ENCODE measurements around the gene AIG1.
"Not testable (repeated sequence)": the region's sequence is repeated elsewhere in the genome, so short reads cannot be mapped to it uniquely, and the experiment has no call there.

Gene AIG1

DNA sequence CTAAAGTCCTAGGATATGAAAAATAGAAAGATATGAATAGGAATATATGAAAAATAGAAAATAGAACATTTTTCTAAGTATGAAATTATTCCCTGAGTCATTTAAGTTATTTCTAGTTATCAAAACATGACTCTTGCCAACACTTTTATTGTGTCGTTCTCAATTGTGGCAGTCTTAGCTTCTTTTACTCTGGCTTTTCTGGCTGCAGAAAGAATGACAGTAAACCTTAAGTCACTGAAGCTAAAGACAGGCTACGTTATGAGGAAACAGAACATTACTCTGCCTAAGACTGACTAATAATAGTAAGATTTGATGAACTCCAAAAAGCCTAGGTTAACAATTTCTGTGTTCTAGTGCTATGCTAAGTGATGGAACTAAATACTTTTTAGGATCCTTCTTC is 74.6 kb downstream of the AIG1 start:
- DNase-seq: no peak

DNA sequence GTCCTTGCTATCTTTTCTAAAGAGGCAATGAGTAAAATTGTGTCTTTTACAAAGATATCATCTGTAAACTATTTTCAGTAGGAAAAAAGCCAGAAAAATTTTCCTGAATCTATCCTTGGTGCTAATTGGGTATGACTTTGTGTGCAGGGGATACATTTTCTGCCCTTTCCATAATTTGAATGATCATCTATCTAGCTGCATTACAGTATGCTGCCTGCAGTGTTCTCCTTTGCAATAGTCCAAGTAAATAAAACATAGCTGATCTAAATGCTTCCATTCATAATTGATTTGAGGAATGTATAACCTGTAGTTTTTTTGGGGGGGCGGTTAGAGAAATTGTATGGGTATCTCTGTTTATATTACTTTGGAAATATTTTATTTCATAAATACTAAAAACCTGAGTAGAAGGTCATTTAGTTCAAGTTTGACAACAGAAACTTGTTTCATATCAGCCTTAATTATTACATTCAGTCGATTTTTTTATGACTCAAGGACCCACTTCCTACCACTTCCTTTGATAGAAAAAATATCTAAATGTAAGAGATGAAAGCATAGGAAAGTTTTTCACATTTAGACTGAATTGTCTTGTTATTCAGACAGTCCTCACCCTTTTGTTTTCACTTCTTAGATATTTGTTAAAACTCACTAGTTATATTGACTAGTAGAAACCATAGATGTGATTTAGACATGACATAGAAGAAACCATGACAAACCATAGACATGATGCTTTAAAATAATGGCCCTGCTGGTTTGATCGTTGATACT is 75.3 kb downstream of the AIG1 start:
- no peak for DNase-seq

DNA sequence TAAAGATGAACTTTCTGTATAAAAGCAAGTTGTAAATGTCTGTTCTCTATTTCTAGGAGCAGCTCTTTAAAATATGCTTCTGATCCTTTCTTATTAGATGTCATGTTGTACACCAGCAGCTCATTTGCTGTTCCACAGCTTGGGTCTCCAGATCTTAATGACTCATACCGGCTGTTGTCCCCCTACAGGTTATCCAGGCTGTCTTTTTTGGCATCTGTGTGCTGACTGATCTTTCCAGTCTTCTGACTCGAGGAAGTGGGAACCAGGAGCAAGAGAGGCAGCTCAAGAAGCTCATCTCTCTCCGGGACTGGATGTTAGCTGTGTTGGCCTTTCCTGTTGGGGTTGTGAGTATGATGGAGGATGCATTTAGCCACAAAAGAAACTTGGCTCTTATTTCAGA is 76.0 kb downstream of the AIG1 start:
- no peak for DNase-seq

DNA sequence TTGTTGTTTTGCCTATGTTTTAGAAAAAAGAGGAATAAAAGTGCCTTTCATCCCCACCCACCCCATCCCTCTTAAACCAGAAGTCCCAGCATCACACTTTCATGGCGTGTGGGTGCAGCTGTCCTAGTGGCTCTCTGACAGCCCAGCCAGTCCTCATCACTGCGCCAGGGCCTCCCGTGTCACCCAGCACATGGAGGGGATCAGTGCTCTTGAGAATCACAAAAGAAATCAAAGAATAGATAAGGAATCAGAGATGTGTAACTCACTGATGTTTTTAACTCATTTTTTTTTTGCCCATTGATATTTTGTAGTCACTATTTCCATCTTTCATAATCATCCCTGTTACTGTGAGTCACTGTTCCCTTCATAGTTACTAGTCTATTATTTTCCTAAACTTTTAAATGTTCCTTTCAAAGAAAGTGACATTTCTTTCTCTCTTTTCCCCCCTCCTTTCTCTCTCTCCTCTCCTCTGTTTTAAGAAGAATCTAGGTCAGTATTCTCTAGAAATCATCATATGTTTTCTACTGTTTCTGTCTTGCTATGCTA is 78.6 kb downstream of the AIG1 start:
- DNase-seq: no peak

DNA sequence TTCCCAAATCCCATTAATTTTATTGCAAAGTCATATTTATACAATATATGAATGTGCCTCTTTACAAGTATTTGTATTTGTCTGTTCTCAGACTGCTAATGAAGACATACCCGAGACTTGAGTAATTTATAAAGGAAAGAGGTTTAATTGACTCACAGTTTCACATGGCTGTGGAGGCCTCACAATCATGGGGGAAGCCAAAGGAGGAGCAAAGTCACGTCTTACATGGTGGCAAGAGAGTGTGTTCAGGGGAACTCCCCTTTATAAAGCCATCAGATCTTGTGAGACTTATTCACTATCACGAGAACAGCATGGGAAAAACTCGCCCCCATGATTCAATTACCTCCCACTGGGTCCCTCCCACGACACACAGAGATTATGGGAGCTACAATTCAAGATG is 79.2 kb downstream of the AIG1 start:
- DNase-seq: not testable (repeated sequence)

DNA sequence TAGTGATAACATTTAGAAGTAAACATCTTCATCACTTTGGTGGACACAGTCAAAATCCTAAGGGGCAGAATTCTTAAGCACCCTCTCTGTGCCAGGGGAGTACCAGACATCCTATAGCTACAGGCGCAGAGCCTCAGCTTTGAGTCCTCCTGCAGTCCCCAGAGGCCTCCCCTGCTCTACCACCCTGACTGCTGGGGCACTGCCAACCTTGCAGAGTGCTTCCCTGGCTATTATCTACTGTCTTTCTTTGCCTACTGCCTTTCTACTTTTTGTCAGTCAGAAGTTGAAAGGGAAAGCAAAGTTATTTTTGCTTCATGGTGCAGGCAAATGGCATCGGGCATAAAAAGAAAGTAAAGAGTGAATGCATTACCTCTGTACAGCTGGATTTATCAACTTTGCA is 80.1 kb downstream of the AIG1 start:
- no peak for DNase-seq

DNA sequence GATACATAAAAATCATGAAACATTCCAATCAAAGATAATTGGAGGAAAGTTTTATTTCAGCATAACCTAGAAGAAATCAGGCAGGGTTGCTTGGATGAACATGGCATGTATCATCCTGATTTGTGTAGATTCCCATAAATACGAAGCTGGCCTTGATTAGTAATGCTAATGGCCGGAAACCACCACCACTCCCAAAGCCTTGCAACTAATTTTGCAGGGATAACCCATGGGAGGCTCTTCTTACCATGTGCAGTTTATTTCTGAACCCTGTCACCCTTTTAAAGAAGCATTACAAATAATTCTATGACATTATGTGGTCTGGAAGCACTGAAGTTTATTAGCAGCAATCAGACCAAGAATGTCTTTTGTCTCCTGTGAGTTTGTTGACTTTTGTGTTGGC is 80.8 kb downstream of the AIG1 start:
- DNase-seq: no peak

DNA sequence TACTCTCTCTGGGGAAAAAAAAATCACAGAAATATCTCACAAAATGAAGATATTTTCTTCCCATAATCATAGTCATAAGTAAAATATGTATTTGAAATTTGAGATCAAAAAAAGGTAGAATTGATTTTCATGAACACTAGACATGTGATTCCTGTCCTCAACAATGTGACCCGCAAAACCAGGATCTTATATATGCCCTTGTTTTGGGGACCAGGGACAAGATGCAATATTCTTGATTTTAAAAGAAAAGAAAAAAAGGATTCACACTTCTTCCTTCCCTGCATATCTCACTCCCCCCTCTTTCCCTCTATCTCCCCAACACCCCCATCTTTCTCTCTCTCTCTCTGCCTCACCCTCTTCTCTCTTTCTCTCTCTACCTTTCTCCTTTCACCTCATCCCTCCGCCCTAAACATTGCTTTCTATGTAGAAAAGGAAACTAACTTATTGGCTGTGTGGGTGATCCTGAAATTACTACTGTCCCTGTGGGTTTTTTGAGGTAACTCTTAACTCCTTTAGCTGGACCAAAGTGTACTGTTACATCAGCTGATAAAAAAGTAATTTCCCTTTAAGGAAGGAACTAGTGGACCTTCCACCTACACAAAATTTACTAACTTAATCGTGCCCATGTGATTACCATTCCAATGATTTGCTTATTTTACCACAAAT is 85.6 kb downstream of the AIG1 start:
- DNase-seq: no peak

DNA sequence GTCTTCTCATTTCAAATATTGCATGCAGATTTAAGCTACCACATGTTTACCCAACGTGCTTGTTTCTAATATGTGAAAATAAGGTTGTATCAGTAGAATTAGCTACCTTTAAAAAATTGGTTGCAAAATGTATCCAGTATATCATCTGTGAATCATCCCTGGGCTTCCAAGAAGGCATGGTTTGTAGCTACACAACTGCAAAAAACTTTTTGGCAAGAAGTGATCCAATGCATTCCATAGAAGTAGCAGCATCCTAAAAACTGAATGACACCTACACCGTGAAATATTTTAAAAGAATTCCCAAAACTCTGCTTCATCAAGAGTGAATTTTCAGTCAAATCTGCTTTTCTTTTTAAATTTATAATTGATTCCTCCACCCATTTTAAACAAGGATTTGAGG is 89.1 kb downstream of the AIG1 start:
- DNase-seq: no peak

DNA sequence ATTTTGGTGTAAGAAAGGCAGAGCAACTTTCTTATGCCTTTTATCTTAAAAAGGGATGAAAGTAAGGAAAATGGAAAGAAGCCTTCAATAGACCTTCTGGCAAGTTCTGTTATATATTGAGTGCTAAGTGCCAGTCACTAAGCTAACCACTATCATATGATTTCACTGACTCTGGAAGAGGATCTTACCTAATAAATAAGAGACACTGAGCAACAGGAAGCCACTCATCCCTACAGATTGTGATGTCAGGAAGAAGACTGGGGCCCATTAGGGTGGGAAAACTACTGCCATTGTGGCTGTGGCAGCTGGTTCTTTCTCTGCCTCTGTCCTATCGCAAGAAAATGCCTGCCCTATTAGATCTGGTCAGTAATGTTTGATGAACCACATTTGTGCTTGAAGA is 89.6 kb downstream of the AIG1 start:
- no peak for DNase-seq

DNA sequence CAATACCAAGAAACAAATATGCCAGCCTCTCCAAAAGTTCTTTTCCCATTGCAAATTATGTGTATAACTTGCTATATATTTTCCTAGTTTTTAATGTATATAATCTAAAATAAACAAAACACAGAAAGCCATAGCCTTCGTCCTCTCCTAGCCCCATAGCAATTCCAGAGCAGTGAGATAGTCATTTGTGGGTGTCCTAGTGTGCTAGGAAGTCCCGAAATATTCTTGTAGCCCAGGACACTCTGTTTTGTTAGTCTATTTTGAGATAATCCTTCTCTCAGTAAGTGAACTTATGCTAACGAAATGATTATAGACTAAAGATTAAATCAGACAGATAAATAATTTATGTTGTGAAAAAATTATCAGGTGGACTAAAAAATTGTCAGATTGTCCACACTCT is 90.7 kb downstream of the AIG1 start:
- DNase-seq: no peak

DNA sequence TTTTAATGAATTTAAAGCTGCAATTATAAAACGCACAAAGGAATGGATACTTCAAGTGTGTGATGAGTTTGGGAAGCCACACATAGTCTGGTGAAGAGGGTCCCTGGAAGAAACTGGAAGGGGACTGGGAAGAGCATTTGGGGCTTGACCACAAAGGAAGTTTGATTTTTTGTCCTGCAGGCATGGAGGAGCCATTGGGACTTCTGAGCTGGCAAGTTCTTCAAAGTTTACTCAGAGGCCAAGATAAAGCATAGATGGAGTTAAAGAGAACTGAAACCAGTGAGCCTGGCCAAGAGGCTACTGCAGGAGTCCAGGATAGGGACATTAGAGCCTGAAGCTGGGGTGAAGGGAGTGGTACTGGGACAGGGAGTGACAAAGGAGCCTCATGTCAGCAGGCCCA is 95.0 kb downstream of the AIG1 start:
- DNase-seq: no peak

DNA sequence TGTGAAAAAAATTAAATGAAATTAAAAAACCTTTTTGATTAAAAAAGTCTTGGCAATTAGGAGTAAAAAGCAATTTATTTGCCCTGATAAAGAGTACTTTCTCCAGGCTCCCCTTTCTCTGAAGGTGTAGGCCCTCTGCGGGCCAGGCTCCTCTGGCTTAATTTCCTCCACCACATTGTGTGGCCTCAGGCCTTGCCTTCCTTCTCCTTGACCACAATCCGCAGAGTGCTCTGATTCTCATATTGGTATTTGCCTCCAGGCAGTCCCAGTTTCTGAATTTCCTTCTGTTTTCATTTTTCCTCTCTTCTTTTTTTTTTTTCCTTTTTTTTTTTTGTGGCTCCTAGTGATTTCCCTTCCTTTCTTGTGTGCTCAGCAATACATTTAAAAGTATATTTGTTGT is 96.4 kb downstream of the AIG1 start:
- no peak for DNase-seq

DNA sequence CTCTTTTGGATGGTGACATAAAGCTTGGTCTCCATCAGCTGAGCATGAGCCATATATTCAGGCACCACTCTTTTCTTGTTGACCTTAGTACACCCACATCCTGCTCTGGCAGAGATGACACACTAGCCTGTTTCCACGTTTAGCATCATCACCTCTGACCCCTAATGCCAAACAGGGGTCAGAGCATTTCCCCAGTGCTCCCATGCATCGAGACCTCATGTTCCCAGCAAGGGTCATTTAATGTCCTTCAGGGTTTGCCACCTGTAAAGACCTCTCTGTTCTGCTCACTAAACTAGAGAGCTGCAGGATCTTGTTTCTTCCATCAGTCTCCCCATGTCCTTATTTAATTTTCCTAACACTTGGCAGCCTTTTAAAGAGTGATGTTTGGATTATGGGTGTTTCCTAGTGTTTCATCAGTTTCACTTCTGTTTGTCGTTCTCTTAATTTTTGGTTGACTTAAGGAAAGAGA is 97.5 kb downstream of the AIG1 start:
- no peak for DNase-seq

DNA sequence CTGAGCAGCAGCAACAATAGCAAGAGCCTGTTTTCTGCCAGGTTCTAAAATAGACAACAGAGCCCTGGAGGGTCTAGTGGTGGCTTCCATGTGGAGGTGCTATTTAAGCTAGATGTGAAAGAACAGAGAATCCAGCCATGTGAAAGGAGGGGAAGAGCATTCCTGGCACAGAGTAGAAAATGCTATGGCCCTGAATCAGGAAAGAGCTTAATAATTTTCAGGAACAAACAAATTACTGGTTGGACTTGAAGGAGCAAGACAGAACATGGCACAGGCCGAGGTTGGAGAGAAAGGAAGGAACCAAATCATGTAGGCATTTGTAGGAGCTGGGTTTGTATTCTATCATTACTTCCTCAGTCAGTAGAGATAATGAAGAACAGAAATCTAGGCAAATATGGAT is 98.3 kb downstream of the AIG1 start:
- no peak for DNase-seq

DNA sequence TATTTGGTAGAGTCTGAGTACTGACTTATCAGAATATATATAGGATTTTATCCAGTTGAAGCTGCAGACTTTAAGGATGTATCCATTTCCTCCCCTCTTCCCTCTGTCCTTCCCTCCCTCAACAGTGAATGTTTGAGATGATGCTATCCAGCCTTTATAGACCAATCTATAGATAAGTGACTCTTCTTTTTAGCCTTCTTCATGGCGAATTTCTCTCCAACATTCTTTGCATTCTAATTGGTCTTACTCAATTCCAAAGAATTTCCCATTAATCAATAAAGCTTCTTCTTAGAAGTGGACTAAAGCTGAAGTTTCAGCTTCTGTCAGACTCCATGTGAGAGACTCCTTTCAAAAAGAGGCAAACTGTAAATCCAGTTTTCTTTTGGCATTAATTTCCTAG is 99.3 kb downstream of the AIG1 start:
- no peak for DNase-seq

DNA sequence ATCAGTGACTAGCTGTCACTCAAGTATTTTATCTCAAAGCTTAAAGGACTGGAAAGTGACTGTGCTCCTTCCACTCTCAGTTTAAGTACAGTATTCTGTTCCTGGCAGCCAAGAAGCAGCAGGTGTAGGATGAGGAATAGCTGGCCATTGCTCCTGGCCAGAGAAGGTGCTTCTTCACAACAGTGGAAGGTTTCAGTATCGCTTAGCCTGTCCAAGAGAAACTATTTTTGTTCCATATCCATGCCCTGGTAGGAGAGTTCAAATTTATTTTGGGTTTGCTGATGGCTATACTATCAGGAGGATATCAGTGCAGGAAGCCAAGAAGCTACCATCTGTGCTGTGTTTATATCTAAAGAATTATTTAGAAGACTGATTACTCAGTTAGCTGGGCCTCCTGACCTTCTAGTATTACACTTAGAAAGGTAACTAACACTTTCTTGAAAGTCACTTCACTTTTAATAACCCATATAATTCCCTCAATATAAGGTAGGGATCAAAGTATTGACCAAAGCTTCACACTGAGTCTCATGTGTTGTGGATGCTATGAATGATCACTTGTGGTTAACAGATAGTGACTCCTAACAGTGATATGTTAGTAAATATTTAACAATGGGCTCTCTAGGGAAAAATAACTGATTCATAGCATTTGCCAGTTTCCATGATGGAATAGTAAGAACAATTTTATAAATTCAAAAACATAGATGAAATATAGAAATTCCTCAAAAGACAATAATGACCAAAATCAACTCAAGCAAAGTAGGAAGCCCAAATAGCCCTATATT is 99.9 kb downstream of the AIG1 start:
- no peak for DNase-seq

DNA sequence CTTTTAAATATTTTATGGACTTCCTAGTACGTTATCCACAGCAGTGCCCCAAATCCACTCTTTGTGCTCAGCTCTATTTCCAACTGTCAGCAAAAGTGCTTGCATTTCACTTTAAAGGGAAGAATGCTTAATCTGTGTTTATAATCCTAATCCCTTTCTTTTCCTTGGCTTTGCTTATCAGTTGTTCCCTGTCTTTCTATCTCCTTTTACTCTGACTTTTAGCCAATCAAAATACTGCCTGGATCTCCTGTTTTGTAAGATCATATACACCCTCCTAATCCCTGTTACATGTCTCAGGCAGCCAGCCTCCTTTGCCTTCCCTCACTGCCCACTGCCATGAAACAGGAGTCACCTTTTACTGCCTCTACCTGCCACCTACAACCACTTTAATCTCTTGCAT is 102.9 kb downstream of the AIG1 start:
- DNase-seq: no peak

DNA sequence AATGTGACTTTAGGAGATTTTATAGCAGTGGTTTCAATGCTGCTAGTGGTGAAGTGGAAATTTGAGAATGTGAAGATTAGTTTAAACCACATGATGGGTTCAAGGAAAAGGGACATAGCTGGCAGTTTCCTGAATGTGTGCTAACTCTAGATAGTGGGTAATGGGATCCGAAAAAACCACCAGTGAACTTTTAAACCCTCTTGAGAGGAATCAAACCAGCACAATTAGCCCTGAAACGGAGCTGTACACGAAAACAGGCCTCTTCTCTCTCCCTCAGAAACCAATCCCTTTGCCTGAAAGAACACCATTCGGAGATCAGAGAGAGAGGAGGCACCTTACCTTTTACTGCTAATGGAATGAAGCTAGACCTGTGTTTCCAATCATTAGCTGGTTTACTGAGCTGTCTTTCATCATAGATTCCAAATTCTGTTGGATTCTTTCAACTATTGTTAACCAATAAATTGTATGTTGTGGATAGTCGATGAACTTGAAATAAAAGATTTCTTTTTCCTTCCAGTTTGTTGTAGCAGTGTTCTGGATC is 103.9 kb downstream of the AIG1 start:
- no peak for DNase-seq

DNA sequence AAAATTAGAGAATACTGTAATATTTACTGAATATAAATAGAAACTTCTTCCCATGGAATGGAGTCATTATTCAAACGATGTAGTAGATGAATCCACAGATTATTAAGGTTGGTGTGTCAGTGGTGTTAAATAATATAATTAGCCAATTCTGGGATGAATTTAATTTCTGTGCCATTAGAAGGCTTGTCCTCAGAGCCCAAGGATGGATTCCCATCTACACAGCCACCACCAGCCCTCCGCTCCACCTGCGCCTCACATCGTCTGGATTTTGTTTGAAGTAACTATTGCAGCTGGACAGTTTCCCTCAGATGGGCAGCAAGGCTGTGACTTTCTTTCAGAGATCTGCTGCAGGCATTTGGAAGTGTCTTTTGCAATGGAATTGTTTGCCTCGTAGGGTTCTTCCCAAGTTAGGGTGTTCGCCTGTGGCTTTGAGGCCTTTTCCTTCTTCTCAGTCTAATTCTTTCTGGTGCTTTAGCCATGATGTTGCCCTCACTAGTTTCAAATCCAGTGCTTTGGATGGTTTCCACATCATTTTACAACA is 104.7 kb downstream of the AIG1 start:
- DNase-seq: no peak

DNA sequence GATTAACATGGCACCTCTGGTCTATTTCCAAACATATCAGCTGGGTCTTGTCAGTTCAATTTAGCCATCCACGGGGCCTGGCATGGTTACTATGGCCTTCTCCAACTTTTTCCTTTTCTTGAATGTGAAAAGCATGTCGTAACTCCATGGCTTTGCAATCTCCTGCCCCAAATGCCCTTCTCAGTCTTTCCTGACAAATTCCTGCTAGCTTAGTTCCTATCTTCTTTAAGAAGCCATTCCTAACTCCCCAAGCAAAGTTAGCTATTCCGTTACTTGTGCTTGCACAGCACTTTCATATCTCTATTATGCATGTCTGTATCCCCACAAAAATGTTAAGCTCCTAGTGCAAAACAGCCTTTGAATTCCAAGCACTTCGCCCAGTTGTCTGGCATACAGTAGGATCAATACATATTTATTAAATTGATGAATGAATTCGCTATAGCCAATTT is 105.6 kb downstream of the AIG1 start:
- DNase-seq: no peak

DNA sequence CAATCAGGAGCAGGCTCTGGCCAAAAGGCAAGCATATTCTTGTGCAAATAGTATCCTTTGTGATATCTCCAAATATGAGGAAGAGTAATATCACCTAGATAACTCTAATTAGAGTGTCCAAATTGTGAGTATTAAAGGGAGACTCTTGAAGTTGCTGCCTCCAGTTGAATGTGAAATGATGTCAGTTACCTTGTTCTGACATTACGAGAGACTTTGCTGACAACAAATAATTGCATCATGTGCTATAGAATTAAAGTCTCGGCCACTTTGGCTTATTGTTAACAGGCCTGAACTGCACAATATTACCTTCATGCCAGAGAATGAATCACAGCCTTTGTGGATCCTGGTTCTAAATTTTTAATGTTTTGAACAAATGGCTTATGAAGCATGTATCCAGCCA is 106.5 kb downstream of the AIG1 start:
- DNase-seq: no peak

DNA sequence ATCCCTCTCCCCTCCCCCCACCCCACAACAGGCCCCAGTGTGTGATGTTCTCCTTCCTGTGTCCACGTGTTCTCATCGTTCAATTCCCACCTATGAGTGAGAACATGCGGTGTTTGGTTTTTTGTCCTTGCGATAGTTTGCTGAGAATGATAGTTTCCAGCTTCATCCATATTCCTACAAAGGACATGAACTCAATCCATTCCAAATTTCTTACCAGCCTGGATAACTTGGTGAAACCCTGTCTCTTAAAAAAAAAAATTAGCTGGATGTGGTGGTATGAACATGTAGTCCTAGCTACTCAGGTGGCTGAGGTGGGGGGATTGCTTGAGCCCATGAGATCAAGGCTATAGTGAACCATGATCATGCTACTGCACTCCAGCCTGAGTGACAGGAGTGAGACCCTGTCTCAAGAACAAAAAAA is 107.7 kb downstream of the AIG1 start:
- DNase-seq: not testable (repeated sequence)
